OCI-LY7 (cell line): Measurements from ENCODE around the gene TRIP12. TPM values are rescaled to one million over a fixed set of nuclear protein-coding genes. Genes with fewer than 3 reads are reported as not detected.
A peak's percentile ranks its signal among the peaks of the same experiment; 100 is the strongest.

Source experiments
- BruUV-seq: library from RNA; stranded (reverse); fragments of 400-500 nt; replicated peaks from 2 replicates; lab custom pipeline; 2021; lab: Mats Ljungman, UMichigan
- CTCF ChIA-PET: fragments of 300-600 bp; sonication (Branson Sonifier 250); formaldehyde crosslinking; loops from one replicate; lab custom pipeline; 2022; ENCODE audit warnings: antibody characterized with exemption; ENCODE audit not compliant: unreplicated experiment; lab: Charles Lee
- POLR2A ChIA-PET: fragments of 300-600 bp; sonication (Branson Sonifier 250); formaldehyde crosslinking; loops from one replicate; lab custom pipeline; 2022; ENCODE audit warnings: antibody characterized with exemption; lab: Charles Lee
- DNase-seq: peaks from one replicate; pipeline ENCODE4 v3.0.0-alpha.2; 2015; ENCODE audit warnings: low spot score
- H2AFZ ChIP-seq: fragments of 200-600 bp; sonication (generic), shearing (Covaris generic); 2 replicates; pipeline ENCODE4 v1.6.1; 2014; ENCODE audit warnings: mild to moderate bottlenecking, antibody characterized with exemption, low read length, moderate library complexity
- H3K27ac ChIP-seq: fragments of 200-600 bp; sonication (generic); 2 replicates; pipeline ENCODE4 v1.5.1; 2014; ENCODE audit warnings: mixed run types, low read depth, mild to moderate bottlenecking, moderate library complexity, low read length, inconsistent platforms; ENCODE audit not compliant: poor library complexity, severe bottlenecking
- H3K36me3 ChIP-seq: fragments of 200-600 bp; sonication (generic); 2 replicates; pipeline ENCODE4 v1.6.1; 2014; ENCODE audit warnings: mild to moderate bottlenecking, antibody characterized with exemption, low read length, moderate library complexity, mixed read lengths; ENCODE audit not compliant: insufficient read depth
- H3K4me1 ChIP-seq: fragments of 200-600 bp; sonication (generic); 2 replicates; pipeline ENCODE4 v1.5.1; 2014; ENCODE audit warnings: mild to moderate bottlenecking, low read length; ENCODE audit not compliant: insufficient read depth, poor library complexity, severe bottlenecking
- H3K4me2 ChIP-seq: fragments of 200-600 bp; sonication (generic); 2 replicates; pipeline ENCODE4 v1.6.1; 2014; ENCODE audit warnings: mild to moderate bottlenecking, low read length
- H3K4me3 ChIP-seq: fragments of 200-600 bp; sonication (generic); 2 replicates; pipeline ENCODE4 v1.5.1; 2014; ENCODE audit warnings: mild to moderate bottlenecking, low read depth, low read length; ENCODE audit not compliant: poor library complexity, severe bottlenecking
- H3K79me2 ChIP-seq: fragments of 200-600 bp; sonication (generic); 2 replicates; pipeline ENCODE4 v1.6.1; 2016; ENCODE audit warnings: low read depth, mild to moderate bottlenecking, low read length, moderate library complexity, mixed read lengths; ENCODE audit not compliant: insufficient read depth
- H3K9me2 ChIP-seq: fragments of 200-600 bp; sonication (generic); 2 replicates; pipeline ENCODE4 v1.6.1; 2016; ENCODE audit warnings: mild to moderate bottlenecking, low read length, mixed read lengths; ENCODE audit not compliant: insufficient read depth
- H3K9me3 ChIP-seq: fragments of 200-600 bp; sonication (generic); 2 replicates; pipeline ENCODE4 v1.6.1; 2014; ENCODE audit warnings: mild to moderate bottlenecking, mixed run types, low read length, mixed read lengths
- H4K20me1 ChIP-seq: fragments of 200-600 bp; sonication (generic); 2 replicates; pipeline ENCODE4 v1.6.1; 2014; ENCODE audit warnings: mild to moderate bottlenecking, antibody characterized with exemption, low read length, moderate library complexity, mixed read lengths; ENCODE audit not compliant: insufficient read depth
- EZH2phosphoT487 ChIP-seq: fragments of 200-600 bp; sonication (generic); IDR thresholded peaks from 2 replicates; pipeline ENCODE4 v1.6.1; 2018; ENCODE audit warnings: low read depth, borderline replicate concordance, mild to moderate bottlenecking, mixed run types, antibody characterized with exemption, low read length, moderate library complexity, mixed read lengths
- intact Hi-C: fragments of 100-400 bp; cut with micrococcal nuclease; formaldehyde crosslinking; loops from one replicate; pipeline ENCODE4 v1.10.0; 2022; ENCODE audit not compliant: unreplicated experiment
- total RNA-seq, 2 experiments: library from RNA; depleted of rRNA in 1 of 2; stranded (reverse); fragments of >200 nt in 1 of 2; shearing (Covaris generic) in 1 of 2; gene quantifications; 2 replicates each; pipeline ENCODE4 v1.2.3, GENCODE V29; 2014 to 2022
- TF ChIP-seq, protein P1 (sequence below): fragments of 200-600 bp; sonication (generic); conservative IDR thresholded peaks from 2 replicates; pipeline ENCODE4 v1.5.1; 2014; ENCODE audit warnings: mild to moderate bottlenecking, antibody characterized with exemption, low read length, moderate library complexity, mixed read lengths

The TRIP12 gene
- total RNA-seq, 2 experiments from 2014 or later = 80.0 to 185 TPM

DNA sequence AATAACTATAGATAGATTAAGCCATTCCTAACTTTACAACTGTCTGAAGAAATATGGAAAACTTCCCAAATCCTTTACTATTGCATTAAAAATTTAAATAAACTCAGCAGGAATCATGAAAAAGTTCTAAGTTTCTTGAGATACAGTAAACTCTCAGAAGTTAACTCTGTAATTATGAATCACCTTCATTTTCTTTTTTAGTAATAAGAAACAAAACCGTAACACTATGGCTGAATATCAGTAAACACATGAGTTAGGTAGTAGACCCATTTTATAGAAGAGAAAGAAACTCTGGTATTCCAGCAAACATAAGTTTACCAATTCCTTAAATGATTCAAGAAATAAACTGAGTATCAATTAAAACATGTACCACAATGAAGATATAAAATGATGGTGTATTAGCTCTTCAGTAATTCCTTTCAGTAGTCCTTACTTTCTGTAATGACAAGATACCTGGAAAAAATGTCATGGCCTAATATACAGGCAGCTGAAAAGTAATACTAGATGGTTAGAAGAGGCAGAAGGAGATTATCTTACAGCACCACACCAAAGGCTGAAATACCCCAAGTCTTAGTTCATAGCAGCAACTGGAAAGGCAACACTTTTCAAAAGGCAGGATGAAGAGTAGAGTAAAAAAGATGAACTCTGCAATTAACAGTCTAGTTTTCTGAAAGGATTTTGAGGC lies 11.5 kb downstream of the TRIP12 start:
- POLR2A ChIA-PET = interaction anchor here (0.8 to 1.7 kb wide), 3 partner anchors 10 to 14 kb away, joined by 3 to 10 read pairs (median 4); partner anchors contain the start of genes FBXO36 and TRIP12
- peaks cover 31% of the 10 kb centered on the region for H3K4me1 ChIP-seq
- H4K20me1 ChIP-seq = peaks cover 44% of the 10 kb centered on the region
- DNase-seq = no peak
- H3K79me2 ChIP-seq = peaks cover 79% of the 10 kb centered on the region
- H2AFZ ChIP-seq = no peak overlapping the region
- H3K4me2 ChIP-seq = peak overlapping the region; percentile 26; the same call in 1 of the 2 replicates
- CTCF ChIA-PET = no interaction called here
- no peak for TF ChIP-seq EZH2phosphoT487
- TF ChIP-seq, protein P1, sequence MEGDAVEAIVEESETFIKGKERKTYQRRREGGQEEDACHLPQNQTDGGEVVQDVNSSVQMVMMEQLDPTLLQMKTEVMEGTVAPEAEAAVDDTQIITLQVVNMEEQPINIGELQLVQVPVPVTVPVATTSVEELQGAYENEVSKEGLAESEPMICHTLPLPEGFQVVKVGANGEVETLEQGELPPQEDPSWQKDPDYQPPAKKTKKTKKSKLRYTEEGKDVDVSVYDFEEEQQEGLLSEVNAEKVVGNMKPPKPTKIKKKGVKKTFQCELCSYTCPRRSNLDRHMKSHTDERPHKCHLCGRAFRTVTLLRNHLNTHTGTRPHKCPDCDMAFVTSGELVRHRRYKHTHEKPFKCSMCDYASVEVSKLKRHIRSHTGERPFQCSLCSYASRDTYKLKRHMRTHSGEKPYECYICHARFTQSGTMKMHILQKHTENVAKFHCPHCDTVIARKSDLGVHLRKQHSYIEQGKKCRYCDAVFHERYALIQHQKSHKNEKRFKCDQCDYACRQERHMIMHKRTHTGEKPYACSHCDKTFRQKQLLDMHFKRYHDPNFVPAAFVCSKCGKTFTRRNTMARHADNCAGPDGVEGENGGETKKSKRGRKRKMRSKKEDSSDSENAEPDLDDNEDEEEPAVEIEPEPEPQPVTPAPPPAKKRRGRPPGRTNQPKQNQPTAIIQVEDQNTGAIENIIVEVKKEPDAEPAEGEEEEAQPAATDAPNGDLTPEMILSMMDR = no peak
- peaks cover 39% of the 10 kb centered on the region for H3K36me3 ChIP-seq
- H3K9me2 ChIP-seq = no peaks in the 10 kb centered on the region
- H3K27ac ChIP-seq = no peak overlapping the region
- BruUV-seq = no TSS peak
- intact Hi-C loops = loop anchor here (2.0 kb wide), 1 partner anchor 109 kb away; no protein-coding TSS in a partner anchor
- no peak overlapping the region for H3K4me3 ChIP-seq
- no peaks in the 10 kb centered on the region for H3K9me3 ChIP-seq

DNA sequence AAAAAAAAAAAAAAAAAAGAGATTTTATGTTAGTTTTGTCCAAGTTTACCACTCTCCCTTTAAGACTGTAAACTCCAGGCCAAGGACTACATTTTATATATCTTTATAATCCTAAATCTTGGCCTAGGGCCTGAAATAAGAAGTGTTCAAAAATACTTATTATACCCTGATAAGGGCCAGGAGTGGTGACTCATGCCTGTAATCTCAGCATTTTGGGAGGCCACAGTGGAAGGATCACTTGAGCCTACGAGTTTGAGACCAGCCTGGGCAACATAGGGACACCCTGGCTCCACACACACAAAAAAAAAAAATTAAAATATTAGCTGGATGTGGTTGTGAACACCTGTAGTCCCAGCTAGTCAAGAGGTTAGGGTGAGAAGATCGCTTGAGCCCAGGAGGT lies 12.7 kb downstream of the TRIP12 start:
- Histone ChIP-seq H3K27ac (no peak overlapping the region), H3K36me3 (peaks cover 39% of the 10 kb centered on the region), H3K79me2 (peaks cover 77% of the 10 kb centered on the region; the same call in 1 of the 2 replicates), H4K20me1 (peaks cover 38% of the 10 kb centered on the region), H3K9me3 (no peaks in the 10 kb centered on the region), H2AFZ (no peak overlapping the region), H3K9me2 (no peaks in the 10 kb centered on the region), H3K4me3 (no peak overlapping the region), H3K4me1 (peaks cover 21% of the 10 kb centered on the region), H3K4me2 (no peak overlapping the region)
- intact Hi-C loops = no loop called here
- CTCF ChIA-PET = no interaction called here
- DNase-seq = no peak
- no TSS peak for BruUV-seq
- no peak for TF ChIP-seq EZH2phosphoT487
- TF ChIP-seq, protein P1 = no peak
- POLR2A ChIA-PET = interaction anchor here (1.2 to 1.3 kb wide), 2 partner anchors 8 to 81 kb away, joined by 3 to 4 read pairs; no protein-coding TSS in a partner anchor

DNA sequence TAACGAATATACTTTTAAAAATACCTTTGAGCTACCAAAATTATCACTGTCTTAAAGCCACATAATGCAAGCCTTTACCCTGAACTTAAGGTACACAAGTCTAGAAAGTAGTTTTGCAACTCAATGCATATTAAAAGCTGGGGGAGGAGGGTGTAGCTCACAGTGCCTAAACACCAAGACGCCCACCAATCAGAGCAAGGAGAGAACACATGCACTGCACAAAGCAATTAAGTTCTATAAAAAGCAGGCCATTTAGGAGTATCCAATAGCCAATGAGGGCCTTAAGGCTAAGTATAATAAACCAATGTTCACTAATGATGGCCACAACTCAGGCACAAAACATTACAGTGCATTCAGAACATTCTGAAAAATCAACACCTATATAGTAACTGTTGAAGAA lies 16.2 kb downstream of the TRIP12 start:
- no peak overlapping the region for H3K27ac ChIP-seq
- H3K79me2 ChIP-seq = peaks cover 45% of the 10 kb centered on the region; the same call in 1 of the 2 replicates
- peaks cover 8% of the 10 kb centered on the region for H3K4me1 ChIP-seq
- CTCF ChIA-PET = no interaction called here
- DNase-seq = no peak
- POLR2A ChIA-PET = interaction anchor here (0.6 to 0.9 kb wide), 2 partner anchors 10 to 23 kb away, joined by 3 to 5 read pairs; no protein-coding TSS in a partner anchor
- H3K36me3 ChIP-seq = peaks cover 55% of the 10 kb centered on the region
- no peak overlapping the region for H3K4me3 ChIP-seq
- no peak overlapping the region for H3K4me2 ChIP-seq
- no TSS peak for BruUV-seq
- H3K9me2 ChIP-seq = no peaks in the 10 kb centered on the region
- intact Hi-C loops = no loop called here
- peaks cover 10% of the 10 kb centered on the region for H4K20me1 ChIP-seq
- no peaks in the 10 kb centered on the region for H3K9me3 ChIP-seq
- TF ChIP-seq EZH2phosphoT487 = no peak
- TF ChIP-seq, protein P1 = no peak
- H2AFZ ChIP-seq = no peak overlapping the region
